Upper lobe of left lung (tissue), 6 donors: ENCODE results near the gene TTLL5. TPM values are rescaled to one million over a fixed set of nuclear protein-coding genes. Genes with fewer than 3 reads are reported as not detected.

Experiments
- ATAC-seq, 2 donors: fragments of 200-7000 bp; cut with Tn5 transposase; one replicate each; pipeline ENCODE4 v1.9.1; 2022; ENCODE audit warnings: mild to moderate bottlenecking in 2 of 2, moderate library complexity in 2 of 2; ENCODE audit not compliant: low FRiP score in 2 of 2
- DNase-seq, 2 donors: peaks; one replicate each; pipeline ENCODE4 v3.0.0-alpha.2; 2019 to 2020
- H3K27ac ChIP-seq, 4 donors: fragments of 200-600 bp; sonication (generic); one replicate each; pipeline ENCODE4 v1.5.1; 2016 to 2019
- H3K27me3 ChIP-seq, 4 donors: fragments of 200-600 bp; sonication (generic); one replicate each; pipeline ENCODE4 v1.5.1; 2017 to 2019
- H3K36me3 ChIP-seq, 4 donors: fragments of 200-600 bp; sonication (generic); one replicate each; pipeline ENCODE4 v1.5.1; 2016 to 2019
- H3K4me1 ChIP-seq, 4 donors: fragments of 200-600 bp; sonication (generic); one replicate each; pipeline ENCODE4 v1.5.1; 2018 to 2019
- H3K4me3 ChIP-seq, 4 donors: fragments of 200-600 bp; sonication (generic); one replicate each; pipeline ENCODE4 v1.5.1; 2017 to 2019; ENCODE audit warnings: mild to moderate bottlenecking in 2 of 4, moderate library complexity in 1 of 4
- H3K9me3 ChIP-seq, 4 donors: fragments of 200-600 bp; sonication (generic); one replicate each; pipeline ENCODE4 v1.5.1; 2018 to 2019
- EP300 ChIP-seq, 4 donors: sonication (generic); formaldehyde crosslinking; IDR thresholded peaks; one replicate each; pipeline ENCODE4 v1.5.1; 2017; ENCODE audit warnings: antibody characterized with exemption in 4 of 4, control low read depth in 2 of 4
- POLR2A ChIP-seq, 4 donors: fragments of 450-650 bp; IDR thresholded peaks; one replicate each; pipeline ENCODE4 v1.5.1; 2016 to 2017; ENCODE audit warnings: antibody characterized with exemption in 4 of 4, mild to moderate bottlenecking in 2 of 4
- POLR2AphosphoS5 ChIP-seq, 2 donors: sonication (generic); formaldehyde crosslinking; IDR thresholded peaks; one replicate each; pipeline ENCODE4 v1.5.1; 2017; ENCODE audit warnings: antibody characterized with exemption in 2 of 2
- WGBS, 2 donors: methylation state at CpG; one replicate each; pipeline ENCODE4 v1.1.5; 2017 to 2018; 5-methylcytosine and 5-hydroxymethylcytosine counted together
- total RNA-seq, 6 donors: library from RNA; depleted of rRNA in 4 of 6; stranded (reverse); fragments of >200 nt in 4 of 6; gene quantifications; one replicate each; pipeline versions ENCODE4 v1.1.0 to v1.2.1, GENCODE V29; 2016 to 2021
- TF ChIP-seq, protein P1 (sequence below), 6 experiments: fragments of 450-650 bp in 4 of 6; fragments of 200-600 bp in 2 of 6; sonication (generic) in 2 of 6; IDR thresholded peaks; one replicate each; pipeline ENCODE4 v1.5.1; 2016 to 2019; ENCODE audit warnings: antibody characterized with exemption in 6 of 6
- donor health status: DM: no; HTN: no; CAD: no; lungs with moderate emphysema.
- donor health status: DM: no; HTN: yes; CAD: no; lungs with severe emphysema.

TTLL5 gene
- total RNA-seq, 6 donors from 2014 or later, result 24.5 to 85.9 (median 33.5) TPM

- H3K36me3 ChIP-seq, result peaks cover 0 to 16% (median 5%) of the 10 kb centered on the region in 4 donors
- no peak overlapping the region for H3K4me3 ChIP-seq
- H3K27ac ChIP-seq, result no peak overlapping the region
- H3K9me3 ChIP-seq, result no peaks in the 10 kb centered on the region
- 78 to 79% methylated on average over 3 of the region's 3 CpGs for WGBS, 2 donors
- TF ChIP-seq POLR2AphosphoS5 (IDR thresholded peaks at IDR 0.05) (no peak), EP300 (IDR thresholded peaks at IDR 0.05) (no peak), POLR2A (IDR thresholded peaks at IDR 0.05) (no peak)
- TF ChIP-seq, protein P1, sequence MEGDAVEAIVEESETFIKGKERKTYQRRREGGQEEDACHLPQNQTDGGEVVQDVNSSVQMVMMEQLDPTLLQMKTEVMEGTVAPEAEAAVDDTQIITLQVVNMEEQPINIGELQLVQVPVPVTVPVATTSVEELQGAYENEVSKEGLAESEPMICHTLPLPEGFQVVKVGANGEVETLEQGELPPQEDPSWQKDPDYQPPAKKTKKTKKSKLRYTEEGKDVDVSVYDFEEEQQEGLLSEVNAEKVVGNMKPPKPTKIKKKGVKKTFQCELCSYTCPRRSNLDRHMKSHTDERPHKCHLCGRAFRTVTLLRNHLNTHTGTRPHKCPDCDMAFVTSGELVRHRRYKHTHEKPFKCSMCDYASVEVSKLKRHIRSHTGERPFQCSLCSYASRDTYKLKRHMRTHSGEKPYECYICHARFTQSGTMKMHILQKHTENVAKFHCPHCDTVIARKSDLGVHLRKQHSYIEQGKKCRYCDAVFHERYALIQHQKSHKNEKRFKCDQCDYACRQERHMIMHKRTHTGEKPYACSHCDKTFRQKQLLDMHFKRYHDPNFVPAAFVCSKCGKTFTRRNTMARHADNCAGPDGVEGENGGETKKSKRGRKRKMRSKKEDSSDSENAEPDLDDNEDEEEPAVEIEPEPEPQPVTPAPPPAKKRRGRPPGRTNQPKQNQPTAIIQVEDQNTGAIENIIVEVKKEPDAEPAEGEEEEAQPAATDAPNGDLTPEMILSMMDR (IDR thresholded peaks at IDR 0.05), result no peak
- DNase-seq (no peak), ATAC-seq (no peak)
- H3K27me3 ChIP-seq, result no peaks in the 10 kb centered on the region
- no peaks in the 10 kb centered on the region for H3K4me1 ChIP-seq
Measured at GRCh38 chr14:75752086-75752485, 91.0 kb downstream of the TTLL5 start.

- H3K36me3 ChIP-seq, result peaks cover 0 to 16% (median 4%) of the 10 kb centered on the region in 4 donors
- DNase-seq (no peak), ATAC-seq (no peak)
- no peak overlapping the region for H3K4me3 ChIP-seq
- H3K27ac ChIP-seq, result no peak overlapping the region
- no peaks in the 10 kb centered on the region for H3K27me3 ChIP-seq
- H3K9me3 ChIP-seq, result no peaks in the 10 kb centered on the region
- TF ChIP-seq POLR2AphosphoS5 (IDR thresholded peaks at IDR 0.05) (no peak), EP300 (IDR thresholded peaks at IDR 0.05) (no peak), POLR2A (IDR thresholded peaks at IDR 0.05) (no peak)
- TF ChIP-seq, protein P1 (IDR thresholded peaks at IDR 0.05), result no peak
- no peaks in the 10 kb centered on the region for H3K4me1 ChIP-seq
- 89 to 93% methylated on average over 4 of the region's 4 CpGs for WGBS, 2 donors
Measured at GRCh38 chr14:75752907-75753594, 92.0 kb downstream of the TTLL5 start.

DNA sequence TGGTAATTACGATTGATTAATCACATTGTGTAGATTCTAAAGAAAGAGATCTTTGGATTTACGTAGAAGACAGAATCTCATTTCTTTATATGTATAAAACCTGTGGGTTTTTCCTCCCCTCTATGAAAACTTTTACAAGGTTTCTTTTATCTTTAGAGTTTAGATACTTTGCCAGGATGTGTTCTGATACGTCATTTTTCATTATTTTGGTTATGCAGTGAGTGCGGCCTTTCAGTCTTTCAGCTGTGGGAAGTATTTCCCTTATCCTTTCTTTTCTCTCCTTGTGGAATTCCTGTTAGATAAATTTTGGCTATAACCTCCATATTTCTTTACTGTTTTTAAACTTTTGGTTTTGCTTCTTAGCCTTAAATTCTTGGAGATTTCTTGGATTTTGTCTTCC is 92.7 kb downstream of the TTLL5 start:
- H3K36me3 ChIP-seq, result peaks cover 0 to 16% (median 4%) of the 10 kb centered on the region in 4 donors
- H3K9me3 ChIP-seq, result no peaks in the 10 kb centered on the region
- TF ChIP-seq, protein P1 (IDR thresholded peaks at IDR 0.05), result no peak
- TF ChIP-seq EP300 (IDR thresholded peaks at IDR 0.05) (no peak), POLR2AphosphoS5 (IDR thresholded peaks at IDR 0.05) (no peak), POLR2A (IDR thresholded peaks at IDR 0.05) (no peak)
- ATAC-seq (no peak), DNase-seq (no peak)
- H3K4me1 ChIP-seq, result no peaks in the 10 kb centered on the region
- whole genome bisulfite sequencing, 2 donors, result 85 to 88% methylated on average over 4 of the region's 4 CpGs
- H3K27ac ChIP-seq, result no peak overlapping the region
- H3K27me3 ChIP-seq, result no peaks in the 10 kb centered on the region
- H3K4me3 ChIP-seq, result no peak overlapping the region

DNA sequence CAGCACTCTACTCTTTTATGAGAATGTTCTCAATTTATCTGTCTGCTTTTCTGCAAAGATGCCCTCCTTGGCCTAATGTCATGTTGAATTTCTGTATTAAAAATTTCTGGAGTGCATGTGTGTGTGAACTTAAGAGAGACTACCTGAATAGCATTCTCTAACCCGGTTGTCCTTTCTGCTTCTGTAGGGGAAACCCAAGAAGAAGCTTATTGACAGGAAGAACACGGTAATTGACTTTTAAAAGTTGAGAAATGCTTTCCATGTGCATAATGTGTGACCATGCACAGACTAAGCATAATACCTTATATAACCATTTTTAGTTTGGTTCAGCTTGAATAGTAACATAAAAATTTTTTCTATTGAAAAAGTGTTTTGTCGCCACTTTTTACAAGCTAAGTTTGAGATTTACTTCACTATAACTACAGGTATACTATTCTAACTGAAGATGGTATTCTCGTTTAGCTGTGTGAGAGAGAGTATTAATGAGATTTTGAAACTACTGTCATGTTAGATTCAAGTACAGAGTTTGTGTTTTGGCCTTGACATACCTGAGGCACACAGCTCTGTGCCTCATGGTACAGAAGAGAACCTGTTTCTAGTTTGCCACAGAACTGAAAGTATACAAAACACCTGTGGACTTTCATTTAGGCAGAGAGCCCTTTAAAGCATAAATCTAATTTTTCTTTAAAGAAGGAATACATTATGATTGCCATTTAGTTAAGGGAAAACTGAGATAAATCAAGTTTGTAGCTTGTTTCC is 96.8 kb downstream of the TTLL5 start:
- Histone ChIP-seq H3K27ac (no peak overlapping the region), H3K9me3 (no peaks in the 10 kb centered on the region), H3K4me3 (no peak overlapping the region), H3K27me3 (no peaks in the 10 kb centered on the region), H3K36me3 (peaks cover 0 to 4% (median 2%) of the 10 kb centered on the region in 4 donors), H3K4me1 (no peaks in the 10 kb centered on the region)
- no peak for TF ChIP-seq EP300 (IDR thresholded peaks at IDR 0.05)
- TF ChIP-seq, protein P1 (IDR thresholded peaks at IDR 0.05), result no peak
- no peak for TF ChIP-seq POLR2A (IDR thresholded peaks at IDR 0.05)
- no peak for TF ChIP-seq POLR2AphosphoS5 (IDR thresholded peaks at IDR 0.05)
- 95 to 98% methylated on average over 4 of the region's 4 CpGs for WGBS, 2 donors
- ATAC-seq (no peak), DNase-seq (no peak)
